Measurements from ENCODE around the gene DNAJC1.

- TF ChIP-seq POLR2A (IDR thresholded peaks at IDR 0.05; ENCODE audit: low read depth, low read length) (no peak), CTCF (conservative IDR thresholded peaks at IDR 0.05; ENCODE audit: low read depth, low read length) (no peak), BHLHE40 (IDR thresholded peaks at IDR 0.05; ENCODE audit: low read depth, low read length) (no peak), MXI1 (IDR thresholded peaks at IDR 0.05; ENCODE audit: borderline replicate concordance, low read depth, low read length) (no peak), SMC3 (IDR thresholded peaks at IDR 0.05; ENCODE audit: low read depth, low read length) (no peak), RAD21 (IDR thresholded peaks at IDR 0.05; ENCODE audit: low read length) (no peak), RFX5 (IDR thresholded peaks at IDR 0.05; ENCODE audit: low read depth, low read length) (no peak), FOS (IDR thresholded peaks at IDR 0.05; ENCODE audit: low read depth, low read length) (no peak), USF2 (IDR thresholded peaks at IDR 0.05; ENCODE audit: low read depth, low read length) (no peak), MAZ (IDR thresholded peaks at IDR 0.05; ENCODE audit: borderline replicate concordance, low read depth, low read length) (no peak), CEBPB (IDR thresholded peaks at IDR 0.05; ENCODE audit: low read depth, low read length) (no peak), ELK1 (IDR thresholded peaks at IDR 0.05; ENCODE audit: borderline replicate concordance, low read depth, low read length) (no peak)
These were observed 77.1 kb downstream of the DNAJC1 start for GRCh38 chr10:21926358-21926925.

Measured in IMR-90 (cell line).